Measurements from ENCODE around the gene TBC1D13.
"Not testable (repeated sequence)": the region's sequence is repeated elsewhere in the genome, so short reads cannot be mapped to it uniquely, and the experiment has no call there.

Gene TBC1D13

GRCh38 chr9:128792978-128793686 is 6.1 kb downstream of the TBC1D13 start:
- no peak for DNase-seq (ENCODE audit: low read depth, low spot score)

DNA sequence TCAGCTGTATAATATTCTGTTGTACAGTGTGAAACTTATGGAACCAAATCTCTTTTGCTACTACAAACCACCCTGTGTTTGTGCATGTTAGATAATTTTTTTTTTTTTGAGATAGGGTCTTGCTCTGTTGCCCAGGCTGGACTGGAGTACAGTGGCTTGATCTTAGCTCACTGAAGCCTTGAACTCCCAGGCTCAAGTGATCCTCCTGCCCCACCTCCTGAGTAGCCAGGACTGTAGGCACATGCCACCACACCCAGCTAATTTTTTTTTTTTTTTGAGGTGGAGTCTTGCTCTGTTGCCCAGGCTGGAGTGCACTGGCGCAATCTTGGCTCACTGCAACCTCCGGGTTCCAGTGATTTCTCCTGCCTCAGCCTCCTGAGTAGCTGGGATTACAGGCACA is 7.9 kb downstream of the TBC1D13 start:
- CTCF ChIA-PET; DNase-seq (ENCODE audit: low read depth, low spot score); POLR2A ChIA-PET; H3K4me3 ChIP-seq (ENCODE audit: low read depth, low read length): not testable (repeated sequence)

More at GRCh38 chr9:128792978-128793686, 6.1 kb downstream of the TBC1D13 start:
- H3K4me3 ChIP-seq (ENCODE audit: low read depth, low read length), result no peak overlapping the region
- CTCF ChIA-PET, result interaction anchor here (1.0 to 2.5 kb wide), 3 partner anchors 22 to 60 kb away, joined by 3 to 11 read pairs (median 4); partner anchors contain the start of genes ENDOG and ZER1
- POLR2A ChIA-PET, result no interaction called here
- TF ChIP-seq CTCF (IDR thresholded peaks at IDR 0.05; ENCODE audit: insufficient read depth, low read length, missing control alignments), result no peak

GRCh38 chr9:128798896-128799295 is 11.8 kb downstream of the TBC1D13 start:
- no peak for DNase-seq (ENCODE audit: low read depth, low spot score)
- CTCF ChIA-PET, result interaction anchor here (1.6 kb wide), 1 partner anchor 20 kb away, joined by 9 read pairs; the partner anchor contains the start of gene ENDOG
- no peak for TF ChIP-seq CTCF (IDR thresholded peaks at IDR 0.05; ENCODE audit: insufficient read depth, low read length, missing control alignments)
- POLR2A ChIA-PET, result no interaction called here
- no peak overlapping the region for H3K4me3 ChIP-seq (ENCODE audit: low read depth, low read length)

GRCh38 chr9:128800061-128800460 is 13.0 kb downstream of the TBC1D13 start:
- no peak for DNase-seq (ENCODE audit: low read depth, low spot score)
- POLR2A ChIA-PET, result interaction anchor here (0.5 kb wide), 1 partner anchor 20 kb away, joined by 3 read pairs; no protein-coding TSS in a partner anchor
- CTCF ChIA-PET, result interaction anchor here (1.4 to 2.6 kb wide), 2 partner anchors 11 to 18 kb away, joined by 6 to 12 read pairs; partner anchors contain the start of gene ENDOG
- no peak overlapping the region for H3K4me3 ChIP-seq (ENCODE audit: low read depth, low read length)
- no peak for TF ChIP-seq CTCF (IDR thresholded peaks at IDR 0.05; ENCODE audit: insufficient read depth, low read length, missing control alignments)

- DNase-seq (ENCODE audit: low read depth, low spot score), result no peak
- no peak for TF ChIP-seq CTCF (IDR thresholded peaks at IDR 0.05; ENCODE audit: insufficient read depth, low read length, missing control alignments)
- no peak overlapping the region for H3K4me3 ChIP-seq (ENCODE audit: low read depth, low read length)
- POLR2A ChIA-PET, result no interaction called here
- CTCF ChIA-PET, result interaction anchor here (1.0 to 3.6 kb wide), 2 partner anchors 16 to 25 kb away, joined by 3 to 26 read pairs; partner anchors contain the start of gene ENDOG
These were observed 15.4 kb downstream of the TBC1D13 start for GRCh38 chr9:128802482-128802881.

- ChIA-PET POLR2A (no interaction called here), CTCF (interaction anchor here (3.6 kb wide), 1 partner anchor 13 kb away, joined by 26 read pairs; the partner anchor contains the start of gene ENDOG)
- no peak for TF ChIP-seq CTCF (IDR thresholded peaks at IDR 0.05; ENCODE audit: insufficient read depth, low read length, missing control alignments)
- no peak overlapping the region for H3K4me3 ChIP-seq (ENCODE audit: low read depth, low read length)
- no peak for DNase-seq (ENCODE audit: low read depth, low spot score)
These were observed 18.6 kb downstream of the TBC1D13 start for GRCh38 chr9:128805661-128806060.

All from AG04449 (cell line).